ENCODE results near the gene CNEP1R1. TPM values are rescaled to one million over a fixed set of nuclear protein-coding genes. Genes with fewer than 3 reads are reported as not detected.

Gene CNEP1R1
- total RNA-seq, 4 donors from 2014 or later: 14.1 to 18.4 (median 14.9) TPM

DNA sequence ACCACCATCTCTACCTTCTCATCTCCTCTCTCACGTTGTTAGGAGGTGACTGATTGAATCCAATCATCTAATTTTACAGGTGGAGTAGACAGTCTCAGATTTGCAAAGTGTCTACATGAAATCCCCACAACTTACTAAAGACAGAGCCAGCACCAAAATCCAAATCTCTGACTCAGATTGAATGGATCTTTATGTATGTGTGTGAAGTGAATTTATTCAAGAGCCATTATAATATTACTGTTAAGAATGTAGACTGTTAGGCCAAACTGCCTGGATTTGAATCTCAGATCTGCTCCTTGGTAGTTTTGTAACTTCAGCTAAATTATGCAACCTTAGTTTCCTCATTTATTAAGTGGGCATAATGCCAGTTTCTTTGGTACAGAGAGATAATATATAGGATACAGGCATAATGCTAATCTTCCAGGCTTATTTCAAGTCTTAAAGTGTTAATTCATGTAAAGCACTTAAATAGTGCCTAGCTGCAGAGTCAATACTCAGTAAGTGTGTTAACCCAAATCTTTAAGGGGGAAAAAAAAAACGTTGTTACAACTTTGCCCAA, 12.7 kb downstream of the CNEP1R1 start:
- no peak for DNase-seq
- TF ChIP-seq, protein P1, sequence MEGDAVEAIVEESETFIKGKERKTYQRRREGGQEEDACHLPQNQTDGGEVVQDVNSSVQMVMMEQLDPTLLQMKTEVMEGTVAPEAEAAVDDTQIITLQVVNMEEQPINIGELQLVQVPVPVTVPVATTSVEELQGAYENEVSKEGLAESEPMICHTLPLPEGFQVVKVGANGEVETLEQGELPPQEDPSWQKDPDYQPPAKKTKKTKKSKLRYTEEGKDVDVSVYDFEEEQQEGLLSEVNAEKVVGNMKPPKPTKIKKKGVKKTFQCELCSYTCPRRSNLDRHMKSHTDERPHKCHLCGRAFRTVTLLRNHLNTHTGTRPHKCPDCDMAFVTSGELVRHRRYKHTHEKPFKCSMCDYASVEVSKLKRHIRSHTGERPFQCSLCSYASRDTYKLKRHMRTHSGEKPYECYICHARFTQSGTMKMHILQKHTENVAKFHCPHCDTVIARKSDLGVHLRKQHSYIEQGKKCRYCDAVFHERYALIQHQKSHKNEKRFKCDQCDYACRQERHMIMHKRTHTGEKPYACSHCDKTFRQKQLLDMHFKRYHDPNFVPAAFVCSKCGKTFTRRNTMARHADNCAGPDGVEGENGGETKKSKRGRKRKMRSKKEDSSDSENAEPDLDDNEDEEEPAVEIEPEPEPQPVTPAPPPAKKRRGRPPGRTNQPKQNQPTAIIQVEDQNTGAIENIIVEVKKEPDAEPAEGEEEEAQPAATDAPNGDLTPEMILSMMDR (IDR thresholded peaks at IDR 0.05): no peak
- TF ChIP-seq POLR2A (IDR thresholded peaks at IDR 0.05): no peak
- H3K36me3 ChIP-seq: peaks cover 0 to 39% (median 10%) of the 10 kb centered on the region in 3 donors
- WGBS, 2 donors: 47 to 50% methylated on average over 2 of the region's 2 CpGs
- intact Hi-C loops (cut with DNase I): no loop called here
- H3K27ac ChIP-seq: peak overlapping the region; percentile 12 to 69 (median 58)
- H3K27me3 ChIP-seq: no peaks in the 10 kb centered on the region
- H3K4me1 ChIP-seq: peaks cover 0 to 60% (median 9%) of the 10 kb centered on the region in 3 donors
- no peak overlapping the region for H3K4me3 ChIP-seq
- no peaks in the 10 kb centered on the region for H3K9me3 ChIP-seq

DNA sequence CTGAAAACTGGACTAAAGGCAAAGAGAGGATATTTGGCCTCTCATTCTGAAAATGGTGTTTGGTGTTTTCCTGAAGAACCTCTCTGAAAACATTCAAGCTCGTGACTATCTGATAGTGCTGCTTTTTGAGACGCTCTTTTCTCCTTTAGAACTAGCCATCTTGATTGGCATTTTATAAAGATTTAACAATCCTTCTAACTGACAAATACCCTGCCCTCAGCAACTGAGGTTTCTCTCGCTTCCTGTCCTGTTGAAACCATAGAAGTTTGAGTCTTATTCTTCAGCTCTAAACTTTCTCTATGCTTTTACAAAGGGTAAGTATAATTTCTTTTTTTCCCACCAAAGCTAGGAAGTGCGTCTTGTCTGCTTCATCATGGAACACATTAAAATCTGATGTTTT, 13.3 kb downstream of the CNEP1R1 start:
- no peaks in the 10 kb centered on the region for H3K27me3 ChIP-seq
- intact Hi-C loops (cut with DNase I): no loop called here
- peaks cover 0 to 34% (median 9%) of the 10 kb centered on the region in 3 donors for H3K36me3 ChIP-seq
- DNase-seq: no peak
- H3K4me3 ChIP-seq: no peak overlapping the region
- 66 to 81% methylated on average over 4 of the region's 4 CpGs for WGBS, 2 donors
- no peak for TF ChIP-seq POLR2A (IDR thresholded peaks at IDR 0.05)
- TF ChIP-seq, protein P1 (IDR thresholded peaks at IDR 0.05): no peak
- H3K27ac ChIP-seq: peak overlapping the region in 3 of 4 donors; percentile 51 to 69 (median 66)
- no peaks in the 10 kb centered on the region for H3K9me3 ChIP-seq
- H3K4me1 ChIP-seq: peaks cover 0 to 60% (median 9%) of the 10 kb centered on the region in 3 donors

DNA sequence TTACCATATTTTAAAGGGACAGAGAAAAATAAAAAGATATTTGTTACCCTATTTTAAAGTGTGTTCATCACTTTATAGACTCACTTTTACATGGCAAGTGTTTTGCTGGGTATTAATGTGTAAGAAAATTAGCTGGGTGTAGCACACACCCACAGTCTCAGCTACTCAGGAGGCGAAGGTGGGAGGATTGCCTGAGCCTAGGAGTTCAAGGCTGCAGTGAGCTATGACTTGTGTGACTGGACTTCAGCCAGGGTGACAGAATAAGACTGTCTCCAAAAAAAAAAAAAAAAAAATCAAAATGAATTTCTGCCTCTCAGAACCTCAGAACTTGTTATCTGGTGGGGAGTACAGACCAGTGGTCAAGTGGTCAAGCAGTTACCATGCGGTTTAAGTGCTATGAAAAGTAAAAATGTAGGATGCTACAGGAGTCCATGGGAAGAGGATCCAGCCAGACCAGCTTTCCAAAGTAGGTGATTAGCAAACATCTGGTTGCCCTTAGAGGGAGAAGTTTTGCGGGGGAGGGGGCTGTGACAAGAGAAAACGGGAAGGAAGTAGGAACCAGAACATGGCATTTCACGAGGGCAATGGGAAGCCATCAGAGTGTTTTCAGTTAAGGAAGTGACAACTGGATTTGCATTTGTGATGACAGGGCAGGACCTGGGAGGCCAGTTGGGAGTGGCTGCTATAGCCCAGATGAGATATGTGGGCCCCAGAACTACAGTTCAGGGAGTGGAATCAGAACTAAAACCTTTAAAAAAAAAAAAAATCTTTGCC, 13.9 kb downstream of the CNEP1R1 start:
- Histone ChIP-seq H3K27me3 (no peaks in the 10 kb centered on the region), H3K27ac (peak overlapping the region in 3 of 4 donors; percentile 51 to 69 (median 66)), H3K9me3 (no peaks in the 10 kb centered on the region), H3K4me1 (peaks cover 0 to 60% (median 9%) of the 10 kb centered on the region in 3 donors), H3K4me3 (no peak overlapping the region), H3K36me3 (peaks cover 0 to 27% (median 2%) of the 10 kb centered on the region in 3 donors)
- DNase-seq: no peak
- intact Hi-C loops (cut with DNase I): no loop called here
- WGBS, 2 donors: 52 to 55% methylated on average over 5 of the region's 5 CpGs
- TF ChIP-seq, protein P1 (IDR thresholded peaks at IDR 0.05): no peak
- peak in 1 of 4 donors; percentile 7 for TF ChIP-seq POLR2A (IDR thresholded peaks at IDR 0.05)

DNA sequence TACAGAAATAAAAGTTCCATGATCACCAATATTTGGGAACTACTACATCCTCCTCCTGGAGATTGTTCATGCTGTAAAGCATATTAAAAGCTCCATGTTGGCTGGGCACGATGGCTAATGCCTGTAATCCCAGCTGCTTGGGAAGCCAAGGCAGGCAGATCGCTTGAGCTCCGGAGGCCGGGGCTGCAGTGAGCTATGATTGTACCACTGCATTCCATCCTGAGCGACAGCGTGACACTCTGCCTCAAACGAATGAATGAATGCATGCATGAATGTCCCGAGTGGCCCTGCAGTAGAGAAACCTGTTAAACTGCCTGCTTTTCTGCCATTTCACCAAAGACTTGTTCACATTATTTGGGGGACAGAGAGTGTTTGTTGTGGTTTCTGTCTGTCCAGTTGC, 15.0 kb downstream of the CNEP1R1 start:
- H3K9me3 ChIP-seq: no peaks in the 10 kb centered on the region
- DNase-seq: no peak
- H3K4me1 ChIP-seq: peaks cover 0 to 58% (median 9%) of the 10 kb centered on the region in 3 donors
- TF ChIP-seq, protein P1 (IDR thresholded peaks at IDR 0.05): no peak
- TF ChIP-seq POLR2A (IDR thresholded peaks at IDR 0.05): no peak
- peaks cover 0 to 17% (median 0%) of the 10 kb centered on the region in 3 donors for H3K36me3 ChIP-seq
- H3K4me3 ChIP-seq: no peak overlapping the region
- intact Hi-C loops (cut with DNase I): no loop called here
- no peaks in the 10 kb centered on the region for H3K27me3 ChIP-seq
- WGBS, 2 donors: 19 to 69% methylated on average over 8 of the region's 8 CpGs
- H3K27ac ChIP-seq: peak overlapping the region in 3 of 4 donors; percentile 11 to 66 (median 51)

DNA sequence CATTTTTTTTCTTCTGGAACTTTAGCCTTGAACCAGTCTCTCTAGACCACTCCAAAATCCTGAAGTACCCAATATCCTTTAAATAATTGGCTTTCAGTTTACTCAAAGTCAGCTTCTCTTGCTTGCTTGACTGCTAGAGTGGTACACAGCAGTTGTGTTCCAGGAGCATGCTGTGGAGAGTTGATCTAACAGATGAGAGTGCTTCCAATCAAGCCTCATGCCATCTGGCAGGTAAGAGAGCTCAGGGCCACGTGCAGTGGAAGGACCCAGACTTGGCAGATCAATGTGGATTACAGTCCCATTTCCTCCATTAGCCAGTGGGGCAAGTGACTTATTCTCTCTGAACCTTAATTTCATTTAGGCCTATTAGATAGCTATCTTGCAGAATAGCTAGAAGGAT, 15.7 kb downstream of the CNEP1R1 start:
- H3K4me3 ChIP-seq: no peak overlapping the region
- intact Hi-C loops (cut with DNase I): no loop called here
- 44 to 55% methylated on average over 1 of the region's 1 CpG for WGBS, 2 donors
- peak overlapping the region in 1 of 4 donors; percentile 15 for H3K27ac ChIP-seq
- peaks cover 0 to 51% (median 9%) of the 10 kb centered on the region in 3 donors for H3K4me1 ChIP-seq
- TF ChIP-seq POLR2A (IDR thresholded peaks at IDR 0.05): no peak
- TF ChIP-seq, protein P1 (IDR thresholded peaks at IDR 0.05): no peak
- H3K9me3 ChIP-seq: no peaks in the 10 kb centered on the region
- H3K36me3 ChIP-seq: peaks cover 0 to 10% (median 0%) of the 10 kb centered on the region in 3 donors
- H3K27me3 ChIP-seq: no peaks in the 10 kb centered on the region
- no peak for DNase-seq

All from esophagus squamous epithelium (tissue), 5 donors.